GM21367 (cell line): ENCODE data around the gene ACP5.
A peak's percentile ranks its signal among the peaks of the same experiment; 100 is the strongest.
"Not testable (repeated sequence)": the region's sequence is repeated elsewhere in the genome, so short reads cannot be mapped to it uniquely, and the experiment has no call there.

Experiments used
- ATAC-seq: cut with Tn5 transposase; IDR thresholded peaks from one replicate; pipeline ENCODE4 v1.9.1; 2021; ENCODE audit not compliant: unreplicated experiment

Gene ACP5

DNA sequence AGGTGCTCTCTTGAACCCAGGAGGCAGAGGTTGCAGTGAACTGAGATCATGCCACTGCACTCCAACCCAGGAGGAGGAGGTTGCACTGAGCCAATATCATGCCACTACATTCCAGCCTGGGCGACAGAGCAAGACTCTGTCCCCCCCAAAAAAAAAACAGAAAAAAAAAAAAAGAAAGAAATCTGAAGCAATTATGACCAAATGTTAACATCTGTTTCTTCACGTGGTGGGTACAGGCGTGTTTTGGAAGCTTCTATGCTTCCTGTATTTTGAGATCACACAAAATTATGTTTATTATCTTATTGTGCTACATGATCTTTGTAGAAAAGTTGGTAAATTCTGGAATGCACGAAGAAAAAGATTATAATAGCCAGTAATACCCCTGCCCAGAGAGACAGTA lies 2.7 kb upstream of the ACP5 start:
- ATAC-seq: no peak

DNA sequence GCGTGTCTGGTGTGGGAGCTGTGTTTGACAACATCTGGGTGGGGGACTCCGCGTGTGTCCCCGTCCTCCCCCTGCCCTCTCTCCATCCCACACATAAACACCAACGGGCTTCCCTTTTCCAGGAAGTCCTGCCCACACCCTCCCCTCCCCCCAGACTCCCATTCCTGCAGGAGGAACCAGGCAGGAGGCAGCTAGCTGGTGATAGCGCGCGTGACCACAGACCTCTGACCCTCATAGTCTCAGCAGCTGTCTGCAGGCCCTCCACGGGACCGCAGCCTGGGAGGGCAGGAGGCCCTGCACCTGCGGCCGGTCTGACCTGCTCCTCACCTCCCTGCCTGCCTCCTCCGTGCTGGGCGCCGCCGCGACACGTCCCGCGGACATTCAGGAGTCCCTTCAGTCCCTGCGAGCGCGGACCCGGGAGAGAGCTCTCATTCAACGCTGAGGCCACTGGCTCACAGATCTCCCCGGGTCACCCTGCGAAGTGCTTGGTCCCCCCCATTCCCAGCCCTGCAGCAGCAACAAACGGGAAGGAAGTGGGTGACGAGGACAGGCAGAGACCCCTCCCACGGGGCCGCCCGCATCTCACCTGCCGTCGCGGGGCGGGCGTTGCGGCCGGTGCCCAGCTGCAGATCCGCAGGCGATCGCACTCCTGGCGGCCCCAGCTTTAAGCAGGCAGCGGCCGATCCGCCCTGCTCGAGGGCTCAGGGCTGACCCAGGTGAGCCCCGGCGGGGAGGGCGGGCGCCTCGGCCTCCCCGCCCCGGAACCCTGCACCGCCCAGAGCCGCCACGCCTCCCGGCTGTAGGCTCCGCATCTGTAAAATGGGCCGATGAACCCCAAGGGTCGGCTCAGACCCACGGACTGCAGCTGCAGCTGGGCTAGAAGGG lies 1.1 kb upstream of the ACP5 start:
- ATAC-seq: no peak

- no peak for ATAC-seq
Observed at GRCh38 chr19:11576227-11576626, 1.2 kb downstream of the ACP5 start.

DNA sequence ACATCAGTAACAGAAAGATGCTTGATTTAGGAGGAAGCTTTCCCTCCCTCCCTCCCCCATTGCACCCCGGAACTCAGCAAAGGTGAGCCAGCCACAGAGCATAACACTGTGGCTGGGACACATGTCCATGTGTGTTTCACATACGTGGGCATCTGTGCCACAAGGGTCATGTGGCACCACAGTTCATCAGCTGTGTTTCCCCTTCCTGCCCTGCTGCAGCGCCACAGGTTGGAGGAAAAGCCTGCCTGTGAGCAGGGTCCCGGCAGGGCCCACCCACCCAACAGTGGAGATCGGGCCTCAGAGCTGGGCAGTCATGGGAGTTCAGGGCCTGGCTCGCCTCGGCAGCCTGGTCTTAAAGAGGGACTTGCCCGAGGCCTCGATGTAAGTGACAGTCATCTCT lies 2.8 kb downstream of the ACP5 start:
- ATAC-seq: no peak

DNA sequence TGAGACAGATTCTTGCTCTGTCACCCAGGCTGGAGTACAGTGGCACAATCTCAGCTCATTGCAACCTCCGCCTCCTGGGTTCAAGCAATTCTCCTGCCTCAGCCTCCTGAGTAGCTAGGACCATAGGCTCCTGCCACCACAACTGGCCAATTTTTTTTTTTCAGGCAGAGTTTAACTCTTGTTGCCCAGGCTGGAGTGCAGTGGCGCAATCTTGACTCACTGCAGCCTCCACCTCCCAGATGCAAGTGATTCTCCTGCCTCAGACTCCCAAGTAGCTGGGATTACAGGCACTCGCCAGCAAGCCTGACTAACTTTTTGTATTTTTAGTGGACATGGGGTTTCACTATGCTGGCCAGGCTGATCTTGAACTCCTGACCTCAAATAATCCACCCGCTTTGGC lies 3.7 kb downstream of the ACP5 start:
- ATAC-seq: not testable (repeated sequence)

- ATAC-seq: not testable (repeated sequence)
Observed at GRCh38 chr19:11573354-11573753, 4.1 kb downstream of the ACP5 start.

- ATAC-seq: no peak
Observed at GRCh38 chr19:11570039-11570462, 7.4 kb downstream of the ACP5 start.

GRCh38 chr19:11566164-11566563 lies 11.3 kb downstream of the ACP5 start:
- no peak for ATAC-seq

DNA sequence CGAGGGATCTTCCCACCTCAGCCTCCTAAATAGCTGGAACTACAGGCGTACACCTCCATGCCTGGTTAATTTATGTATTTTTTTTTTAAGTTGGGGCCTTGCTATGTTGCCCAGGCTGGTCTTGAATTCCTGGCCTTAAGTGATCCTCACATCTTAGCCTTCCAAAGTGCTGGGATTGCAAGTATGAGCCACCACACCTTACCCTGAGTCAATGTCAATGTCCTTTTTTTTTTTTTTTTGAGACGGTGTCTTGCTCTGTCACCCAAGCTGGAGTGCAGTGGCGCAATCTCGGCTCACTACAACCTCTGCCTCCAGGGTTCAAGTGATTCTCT lies 11.8 kb downstream of the ACP5 start:
- not testable (repeated sequence) for ATAC-seq

DNA sequence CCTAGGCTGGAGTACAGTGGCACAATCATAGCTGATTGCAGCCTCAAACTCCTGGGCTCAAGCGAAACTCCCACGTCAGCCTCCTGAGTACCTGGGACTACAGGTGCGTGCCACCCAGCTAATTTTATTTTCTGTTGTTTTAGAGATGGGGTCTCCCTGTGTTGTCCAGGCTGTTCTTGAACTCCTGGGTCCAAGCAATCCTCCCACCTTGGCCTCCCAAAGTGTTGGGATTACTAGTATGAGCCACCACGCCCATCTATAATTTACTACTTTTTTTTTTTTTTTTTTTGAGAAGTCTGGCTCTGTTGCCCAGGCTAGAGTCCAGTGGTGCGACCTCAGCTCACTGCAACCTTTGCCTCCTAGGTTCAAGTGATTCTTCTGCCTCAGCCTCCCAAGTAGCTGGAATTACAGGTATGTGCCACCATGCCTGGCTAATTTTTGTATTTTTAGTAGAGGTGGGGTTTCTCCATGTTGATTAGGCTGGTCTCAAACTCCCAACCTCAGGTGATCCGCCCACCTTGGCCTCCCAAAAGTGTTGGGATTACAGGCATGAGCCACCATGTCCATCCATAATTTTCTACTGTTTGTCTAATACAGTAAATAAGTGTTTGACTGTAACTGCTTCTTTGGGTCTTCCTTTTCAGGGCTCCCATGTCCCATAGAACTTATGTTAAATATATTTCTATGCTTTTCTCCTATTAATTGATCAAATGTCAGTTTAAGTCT lies 13.2 kb downstream of the ACP5 start:
- ATAC-seq: not testable (repeated sequence)

DNA sequence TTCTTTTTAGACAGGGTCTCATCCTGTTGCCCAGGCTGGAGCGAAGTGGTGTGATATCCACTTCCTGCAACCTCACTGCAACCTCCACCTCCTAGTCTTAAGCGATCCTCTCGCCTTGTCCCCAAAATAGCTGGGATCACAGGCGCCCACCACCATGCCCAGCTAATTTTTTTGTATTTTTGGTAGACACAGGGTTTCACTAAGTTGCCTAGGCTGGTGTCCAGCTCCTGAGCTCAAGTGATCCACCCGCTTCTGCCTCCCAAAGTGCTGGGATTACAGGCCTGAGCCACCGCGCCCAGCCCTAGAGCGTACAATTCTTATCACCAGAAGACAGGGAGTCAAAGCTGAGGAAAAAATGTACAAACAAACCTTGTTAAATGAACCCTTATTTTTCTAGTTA lies 13.9 kb downstream of the ACP5 start:
- no peak for ATAC-seq

DNA sequence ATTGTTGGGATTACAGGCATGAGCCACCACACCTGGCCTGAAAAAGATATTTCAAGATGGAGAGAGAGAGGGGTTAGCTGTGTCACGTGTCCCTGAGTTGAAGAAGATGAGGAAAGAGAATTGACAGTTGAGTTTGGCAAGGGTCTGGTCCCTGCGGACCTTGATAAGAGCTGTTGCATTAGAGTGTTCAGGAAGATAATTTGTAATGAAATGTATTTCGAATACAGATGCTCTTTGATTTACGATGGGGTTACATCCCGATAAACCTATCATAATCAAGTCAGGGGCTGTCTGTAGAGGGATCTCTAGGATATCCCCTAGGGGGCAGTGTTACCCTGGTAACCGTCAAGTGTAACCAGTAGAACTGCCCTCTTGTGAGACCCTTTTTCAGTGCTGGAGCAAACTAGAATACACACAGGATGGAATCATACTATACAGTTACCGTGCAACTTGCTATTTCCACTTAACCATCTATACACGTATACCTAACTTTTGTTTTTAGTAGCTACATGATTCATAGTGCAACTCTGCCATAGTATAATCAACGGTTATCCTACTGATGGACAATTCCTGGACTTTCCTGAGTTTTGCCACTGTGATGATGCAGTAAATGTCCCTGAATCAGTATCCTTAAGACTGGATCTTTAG lies 16.9 kb downstream of the ACP5 start:
- ATAC-seq: peak; percentile 34

- ATAC-seq: peak; percentile 63
Observed at GRCh38 chr19:11558881-11559828, 18.3 kb downstream of the ACP5 start, which contains the start of gene ELOF1. ELOF1 (minus strand) TSS chr19:11559230; CDS start chr19:11554347, 4,883 bp downstream.

GRCh38 chr19:11556634-11557420 lies 20.6 kb downstream of the ACP5 start:
- ATAC-seq: no peak

GRCh38 chr19:11555246-11555645 lies 22.2 kb downstream of the ACP5 start:
- no peak for ATAC-seq

DNA sequence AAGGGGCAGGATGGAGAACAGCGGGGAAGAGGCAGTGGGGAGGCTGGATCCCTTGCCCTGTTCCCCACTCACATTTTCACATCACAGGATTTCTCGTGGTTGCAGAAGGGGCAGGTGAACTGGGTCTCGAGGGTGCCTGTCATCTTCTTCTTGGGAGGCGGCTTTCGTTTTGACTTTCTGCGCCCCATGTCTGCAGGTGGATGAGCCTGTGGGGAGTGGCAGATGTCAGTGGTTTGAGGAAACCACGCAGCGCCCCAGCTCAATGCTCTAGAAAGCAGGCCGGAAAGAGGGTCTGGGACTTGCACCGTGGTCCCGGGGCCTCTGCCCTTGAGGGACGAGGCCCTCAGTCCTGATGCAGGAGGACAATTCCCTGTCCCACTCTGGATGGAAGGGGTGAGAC lies 23.3 kb downstream of the ACP5 start:
- ATAC-seq: no peak

GRCh38 chr19:11552666-11553372 lies 24.6 kb downstream of the ACP5 start:
- no peak for ATAC-seq

GRCh38 chr19:11551603-11552235 lies 25.7 kb downstream of the ACP5 start:
- ATAC-seq: no peak

DNA sequence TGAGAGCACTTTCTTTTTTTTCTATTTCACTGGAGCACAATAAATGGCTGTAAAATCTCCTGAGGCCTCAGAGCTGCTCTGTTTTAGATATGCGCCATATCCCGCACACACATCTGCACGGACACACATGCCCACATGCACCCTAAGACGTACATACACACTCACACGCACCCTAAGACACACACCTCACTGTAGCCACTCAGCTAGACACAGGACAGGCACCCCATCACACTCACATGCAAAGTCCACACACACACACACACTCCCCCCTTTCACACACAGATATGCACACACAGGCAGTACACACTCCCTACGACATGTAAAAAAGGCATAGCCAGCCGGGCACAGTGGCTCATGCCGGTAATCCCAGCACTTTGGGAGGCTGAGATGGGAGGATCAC lies 27.2 kb downstream of the ACP5 start:
- ATAC-seq: no peak
